BLaER1 (cell line): ENCODE results near the gene SLC23A2.
A peak's percentile ranks its signal among the peaks of the same experiment; 100 is the strongest.

Experiments
- H3K27ac ChIP-seq: shearing (Covaris generic); formaldehyde crosslinking; 2 replicates; pipeline ENCODE4 v1.8.1; 2022
- H3K27me3 ChIP-seq: shearing (Covaris generic); formaldehyde crosslinking; 2 replicates; pipeline ENCODE4 v1.8.1; 2022
- H3K36me3 ChIP-seq: shearing (Covaris generic); formaldehyde crosslinking; 2 replicates; pipeline ENCODE4 v1.8.1; 2022
- H3K4me1 ChIP-seq: shearing (Covaris generic); formaldehyde crosslinking; 2 replicates; pipeline ENCODE4 v1.8.1; 2022
- H3K4me2 ChIP-seq: shearing (Covaris generic); formaldehyde crosslinking; 2 replicates; pipeline ENCODE4 v1.8.1; 2022
- H3K4me3 ChIP-seq: shearing (Covaris generic); formaldehyde crosslinking; 2 replicates; pipeline ENCODE4 v1.8.1; 2022
- H3K9ac ChIP-seq: shearing (Covaris generic); formaldehyde crosslinking; 2 replicates; pipeline ENCODE4 v1.8.1; 2022
- H3K9me3 ChIP-seq: shearing (Covaris generic); formaldehyde crosslinking; 2 replicates; pipeline ENCODE4 v1.8.1; 2022
- H4K20me1 ChIP-seq: shearing (Covaris generic); formaldehyde crosslinking; 2 replicates; pipeline ENCODE4 v1.8.1; 2022
- Cebpa-rat ChIP-seq: shearing (Covaris generic); IDR thresholded peaks from 2 replicates; pipeline ENCODE4 v1.8.1; 2022

SLC23A2 gene

GRCh38 chr20:4829514-4830215 lies 171.6 kb downstream of the SLC23A2 start:
- Histone ChIP-seq H3K27ac (no peak overlapping the region), H3K9ac (no peak overlapping the region)

GRCh38 chr20:4828830-4829513 lies 172.3 kb downstream of the SLC23A2 start:
- no peak overlapping the region for H3K9ac ChIP-seq
- H3K4me1 ChIP-seq = peaks cover 32% of the 10 kb centered on the region
- no peaks in the 10 kb centered on the region for H3K9me3 ChIP-seq
- TF ChIP-seq Cebpa-rat = peak; percentile 34; the same call in 1 of the 2 replicates
- no peaks in the 10 kb centered on the region for H3K36me3 ChIP-seq
- H4K20me1 ChIP-seq = no peaks in the 10 kb centered on the region
- no peak overlapping the region for H3K27ac ChIP-seq
- H3K27me3 ChIP-seq = no peaks in the 10 kb centered on the region
- H3K4me2 ChIP-seq = 0 out of 2 replicates have a peak overlapping the region, but pooled peaks have one; percentile 18
- H3K4me3 ChIP-seq = no peak overlapping the region

More at GRCh38 chr20:4829514-4830215, 171.6 kb downstream of the SLC23A2 start:
- Histone ChIP-seq H3K4me2 (no peak overlapping the region), H3K4me1 (peaks cover 25% of the 10 kb centered on the region), H4K20me1 (no peaks in the 10 kb centered on the region), H3K36me3 (no peaks in the 10 kb centered on the region), H3K27me3 (no peaks in the 10 kb centered on the region), H3K4me3 (no peak overlapping the region), H3K9me3 (no peaks in the 10 kb centered on the region)
- TF ChIP-seq Cebpa-rat = no peak

GRCh38 chr20:4821590-4821989 lies 179.7 kb downstream of the SLC23A2 start:
- Histone ChIP-seq H3K4me2 (peak overlapping the region; percentile 91), H3K27me3 (no peaks in the 10 kb centered on the region), H3K9me3 (0 out of 2 replicates have a peak, but pooled peaks cover 4% of the 10 kb centered on the region), H3K9ac (peak overlapping the region; percentile 86), H3K4me1 (peaks cover 53% of the 10 kb centered on the region), H3K36me3 (peaks cover 51% of the 10 kb centered on the region), H4K20me1 (peaks cover 30% of the 10 kb centered on the region), H3K27ac (peak overlapping the region; percentile 93; the same call in 1 of the 2 replicates), H3K4me3 (peak overlapping the region; percentile 90)
- TF ChIP-seq Cebpa-rat = no peak

- Histone ChIP-seq H3K27ac (no peak overlapping the region), H3K27me3 (no peaks in the 10 kb centered on the region), H3K4me3 (no peak overlapping the region; the same call in 1 of the 2 replicates), H3K4me1 (peaks cover 60% of the 10 kb centered on the region), H3K9me3 (0 out of 2 replicates have a peak, but pooled peaks cover 4% of the 10 kb centered on the region), H4K20me1 (peaks cover 30% of the 10 kb centered on the region), H3K36me3 (peaks cover 56% of the 10 kb centered on the region), H3K9ac (no peak overlapping the region), H3K4me2 (peak overlapping the region; percentile 91)
- no peak for TF ChIP-seq Cebpa-rat
Observed at GRCh38 chr20:4820806-4821518, 180.3 kb downstream of the SLC23A2 start.

GRCh38 chr20:4819901-4820300 lies 181.4 kb downstream of the SLC23A2 start:
- H3K27me3 ChIP-seq = no peaks in the 10 kb centered on the region
- H3K4me2 ChIP-seq = no peak overlapping the region; the same call in 1 of the 2 replicates
- 0 out of 2 replicates have a peak, but pooled peaks cover 4% of the 10 kb centered on the region for H3K9me3 ChIP-seq
- peaks cover 70% of the 10 kb centered on the region for H3K4me1 ChIP-seq
- H3K9ac ChIP-seq = no peak overlapping the region
- H3K27ac ChIP-seq = no peak overlapping the region
- TF ChIP-seq Cebpa-rat = no peak
- H3K36me3 ChIP-seq = peaks cover 56% of the 10 kb centered on the region
- H3K4me3 ChIP-seq = no peak overlapping the region
- H4K20me1 ChIP-seq = peaks cover 30% of the 10 kb centered on the region

- H3K36me3 ChIP-seq = peaks cover 56% of the 10 kb centered on the region
- peaks cover 86% of the 10 kb centered on the region for H3K4me1 ChIP-seq
- 0 out of 2 replicates have a peak, but pooled peaks cover 4% of the 10 kb centered on the region for H3K9me3 ChIP-seq
- H4K20me1 ChIP-seq = peaks cover 48% of the 10 kb centered on the region
- H3K4me3 ChIP-seq = no peak overlapping the region
- no peak overlapping the region for H3K27ac ChIP-seq
- H3K4me2 ChIP-seq = no peak overlapping the region
- no peaks in the 10 kb centered on the region for H3K27me3 ChIP-seq
- no peak for TF ChIP-seq Cebpa-rat
- H3K9ac ChIP-seq = no peak overlapping the region
Observed at GRCh38 chr20:4817230-4817671, 184.1 kb downstream of the SLC23A2 start.

- H3K4me3 ChIP-seq = peak overlapping the region; percentile 60
Observed at GRCh38 chr20:4815628-4816027, 185.7 kb downstream of the SLC23A2 start.

GRCh38 chr20:4814696-4815252 lies 186.5 kb downstream of the SLC23A2 start:
- peak overlapping the region; percentile 97 for H3K4me2 ChIP-seq
- no peaks in the 10 kb centered on the region for H3K27me3 ChIP-seq
- 0 out of 2 replicates have a peak, but pooled peaks cover 4% of the 10 kb centered on the region for H3K9me3 ChIP-seq
- H4K20me1 ChIP-seq = peaks cover 49% of the 10 kb centered on the region
- peaks cover 36% of the 10 kb centered on the region for H3K36me3 ChIP-seq
- H3K4me1 ChIP-seq = peaks cover 86% of the 10 kb centered on the region
- H3K4me3 ChIP-seq = peak overlapping the region; percentile 60
- peak overlapping the region; percentile 77 for H3K9ac ChIP-seq
- TF ChIP-seq Cebpa-rat = no peak
- peak overlapping the region; percentile 95 for H3K27ac ChIP-seq

More at GRCh38 chr20:4815628-4816027, 185.7 kb downstream of the SLC23A2 start:
- peak overlapping the region; percentile 95 for H3K27ac ChIP-seq
- 0 out of 2 replicates have a peak, but pooled peaks cover 4% of the 10 kb centered on the region for H3K9me3 ChIP-seq
- H3K4me1 ChIP-seq = peaks cover 86% of the 10 kb centered on the region
- H3K27me3 ChIP-seq = no peaks in the 10 kb centered on the region
- no peak for TF ChIP-seq Cebpa-rat
- H3K4me2 ChIP-seq = peak overlapping the region; percentile 97
- H3K9ac ChIP-seq = peak overlapping the region; percentile 77
- H3K36me3 ChIP-seq = peaks cover 45% of the 10 kb centered on the region
- peaks cover 48% of the 10 kb centered on the region for H4K20me1 ChIP-seq
